GM20000 (cell line): Measurements from ENCODE around the gene HNRNPM.
"Not testable (repeated sequence)": the region's sequence is repeated elsewhere in the genome, so short reads cannot be mapped to it uniquely, and the experiment has no call there.

Experiments used
- DNase-seq: peaks from one replicate; pipeline ENCODE4 v3.0.0; 2012; ENCODE audit warnings: low spot score
- CTCF ChIP-seq: IDR thresholded peaks from 2 replicates; pipeline ENCODE4 v1.5.1; 2012; ENCODE audit warnings: mild to moderate bottlenecking, control low read depth; ENCODE audit errors: extremely low read depth, missing control alignments

Gene HNRNPM

GRCh38 chr19:8513687-8514504 is 69.1 kb downstream of the HNRNPM start, which contains the start of gene ZNF414:
ZNF414 (minus strand) TSS chr19:8514167; CDS start chr19:8514046, 121 bp downstream.
- no peak for TF ChIP-seq CTCF
- peak; percentile 100 for DNase-seq

- DNase-seq, result not testable (repeated sequence)
Observed at GRCh38 chr19:8514505-8515009, 69.8 kb downstream of the HNRNPM start.

- DNase-seq, result no peak
- TF ChIP-seq CTCF, result no peak
Observed at GRCh38 chr19:8515317-8515716, 70.5 kb downstream of the HNRNPM start.

GRCh38 chr19:8517551-8518442 is 73.0 kb downstream of the HNRNPM start:
- TF ChIP-seq CTCF, result no peak
- DNase-seq, result no peak

GRCh38 chr19:8518536-8518935 is 73.8 kb downstream of the HNRNPM start:
- no peak for TF ChIP-seq CTCF
- DNase-seq, result no peak

- DNase-seq, result no peak
- TF ChIP-seq CTCF, result no peak
Observed at GRCh38 chr19:8519388-8519787, 74.6 kb downstream of the HNRNPM start.

- no peak for TF ChIP-seq CTCF
- no peak for DNase-seq
Observed at GRCh38 chr19:8525401-8525684, 80.6 kb downstream of the HNRNPM start.
